NCI-H1105 treated with DMSO at 0.1 percent for 48 hours (cell line): ENCODE data around the gene SORCS1.

Experiments used
- DNase-seq: peaks from one replicate; lab custom pipeline; 2025; lab: John Stamatoyannopoulos, UW

Gene SORCS1

GRCh38 chr10:107104026-107104652, 60.4 kb downstream of the SORCS1 start:
- no peak for DNase-seq

- DNase-seq, result no peak
Measured at GRCh38 chr10:107103174-107104025, 61.1 kb downstream of the SORCS1 start.

GRCh38 chr10:107098326-107098725, 66.2 kb downstream of the SORCS1 start:
- no peak for DNase-seq

- no peak for DNase-seq
Measured at GRCh38 chr10:107094824-107095522, 69.5 kb downstream of the SORCS1 start.

- DNase-seq, result no peak
Measured at GRCh38 chr10:107092321-107092720, 72.2 kb downstream of the SORCS1 start.

- DNase-seq, result no peak
Measured at GRCh38 chr10:107091126-107091525, 73.4 kb downstream of the SORCS1 start.

GRCh38 chr10:107085665-107086525, 78.6 kb downstream of the SORCS1 start:
- no peak for DNase-seq

- no peak for DNase-seq
Measured at GRCh38 chr10:107083388-107084009, 81.0 kb downstream of the SORCS1 start.

- DNase-seq, result no peak
Measured at GRCh38 chr10:107081644-107082043, 82.9 kb downstream of the SORCS1 start.

- no peak for DNase-seq
Measured at GRCh38 chr10:107075117-107075516, 89.4 kb downstream of the SORCS1 start.

- no peak for DNase-seq
Measured at GRCh38 chr10:107072786-107073185, 91.7 kb downstream of the SORCS1 start.

GRCh38 chr10:107072028-107072427, 92.5 kb downstream of the SORCS1 start:
- DNase-seq, result no peak

GRCh38 chr10:107071301-107071700, 93.2 kb downstream of the SORCS1 start:
- no peak for DNase-seq

- DNase-seq, result no peak
Measured at GRCh38 chr10:107067843-107068242, 96.7 kb downstream of the SORCS1 start.

GRCh38 chr10:107064075-107064474, 100.4 kb downstream of the SORCS1 start:
- no peak for DNase-seq

- no peak for DNase-seq
Measured at GRCh38 chr10:107059872-107060271, 104.6 kb downstream of the SORCS1 start.

- DNase-seq, result no peak
Measured at GRCh38 chr10:107059068-107059804, 105.3 kb downstream of the SORCS1 start.

- DNase-seq, result no peak
Measured at GRCh38 chr10:107058331-107058730, 106.2 kb downstream of the SORCS1 start.

GRCh38 chr10:107056182-107056581, 108.3 kb downstream of the SORCS1 start:
- no peak for DNase-seq

GRCh38 chr10:107054469-107055156, 109.9 kb downstream of the SORCS1 start:
- no peak for DNase-seq
